ENCODE results near the gene CCNJL.
"Not testable (repeated sequence)": the region's sequence is repeated elsewhere in the genome, so short reads cannot be mapped to it uniquely, and the experiment has no call there.

The CCNJL gene

DNA sequence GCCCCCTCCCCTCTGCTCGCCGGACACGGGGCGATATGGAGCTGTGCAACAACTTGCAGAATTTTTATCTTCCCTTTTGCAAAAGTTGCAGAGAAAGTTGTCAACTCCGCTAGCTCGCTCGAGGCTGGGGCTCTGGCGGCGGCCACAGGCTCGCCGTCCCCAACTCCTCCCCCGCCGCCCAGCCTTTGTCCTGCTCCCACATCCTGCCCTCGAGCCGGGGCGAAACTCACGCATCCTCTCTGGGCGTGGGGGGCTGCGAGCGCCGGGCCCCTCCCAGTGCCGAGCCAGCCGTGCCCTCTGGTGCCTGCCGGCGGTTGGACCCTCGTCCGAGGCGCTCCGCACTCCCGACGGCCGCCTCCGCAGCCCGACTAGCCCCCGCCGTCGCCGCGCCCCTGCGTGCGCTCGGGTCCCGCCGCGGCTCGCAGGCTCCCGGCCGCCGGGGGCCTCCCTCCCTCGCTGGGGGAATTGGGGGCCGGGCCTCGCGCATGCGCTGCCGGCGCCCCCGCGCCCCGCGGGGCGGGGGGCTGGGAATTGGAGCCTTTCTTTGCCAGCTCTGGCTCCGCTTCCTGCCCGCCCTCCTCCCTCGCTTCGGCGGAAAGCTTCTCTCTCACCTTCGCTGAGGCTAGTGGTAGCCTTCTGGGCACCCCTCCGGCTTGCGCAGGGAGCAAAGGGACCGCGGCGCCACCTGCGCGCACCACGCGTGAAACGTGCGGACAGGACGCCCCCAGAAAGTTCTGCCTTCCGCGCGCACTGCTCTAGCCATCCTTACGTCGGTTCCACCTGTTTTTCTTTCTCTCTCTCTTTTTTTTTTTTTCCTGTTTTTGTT lies at the start of gene CCNJL:
Gene CCNJL, minus strand, starts transcription at position 431 of the 826 bp plus-strand sequence. CDS start 641 bp downstream, outside the sequence.
- peak in 46 of 56 donors; percentile 2 to 82 (median 36) for DNase-seq

GRCh38 chr5:160361624-160362228 lies 49.4 kb upstream of the CCNJL start:
- no peak for DNase-seq

GRCh38 chr5:160360310-160360709 lies 47.9 kb upstream of the CCNJL start:
- no peak for DNase-seq

- no peak for DNase-seq
These were observed 47.5 kb upstream of the CCNJL start for GRCh38 chr5:160359816-160360215.

DNA sequence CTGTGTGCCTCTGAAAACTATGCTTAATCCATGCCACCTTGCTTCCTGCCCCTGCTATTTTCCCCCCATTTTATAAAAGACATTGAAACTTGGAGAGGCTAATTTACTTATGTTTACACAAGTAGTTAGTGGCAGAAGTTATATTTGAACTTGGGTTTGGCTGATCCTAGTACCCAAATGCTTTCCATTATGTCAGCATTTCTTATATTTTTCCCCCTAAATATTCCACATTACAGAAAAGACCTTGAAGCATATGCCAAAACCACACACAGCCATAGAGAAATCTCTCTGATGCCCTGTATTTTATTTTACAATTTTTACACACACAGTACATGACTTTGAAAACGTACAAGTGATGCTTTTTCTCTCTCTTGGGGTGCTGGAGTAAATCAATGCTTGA lies 46.9 kb upstream of the CCNJL start:
- DNase-seq: no peak

DNA sequence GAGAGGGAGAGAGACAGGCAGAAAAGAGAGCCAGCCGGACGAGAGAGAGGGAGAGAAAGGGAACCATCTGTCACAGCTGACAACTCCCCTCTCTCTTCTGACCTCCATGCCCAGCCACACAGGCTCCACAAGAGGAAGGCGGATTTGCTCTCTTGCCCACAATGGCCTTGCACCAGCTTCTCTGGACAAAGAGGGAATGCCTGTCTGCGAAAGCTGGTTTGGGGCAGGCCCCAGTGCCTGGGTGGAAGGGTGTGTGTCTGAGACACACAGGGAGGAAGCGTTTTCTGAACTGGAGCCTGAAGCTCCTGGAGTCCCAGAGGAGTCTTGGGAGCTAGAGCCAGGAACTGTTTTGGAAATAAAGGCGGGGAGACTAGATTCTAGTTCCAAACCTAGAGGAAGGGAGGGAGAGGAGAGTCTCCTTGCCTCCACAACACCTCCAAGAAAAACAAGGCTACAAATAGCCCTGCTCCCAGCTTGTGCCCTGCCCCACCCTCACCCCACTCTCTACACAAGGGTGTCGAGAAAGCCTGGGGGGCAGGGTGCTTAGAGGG lies 45.6 kb upstream of the CCNJL start:
- peak in 11 of 56 donors; percentile 2 to 34 (median 10) for DNase-seq

DNA sequence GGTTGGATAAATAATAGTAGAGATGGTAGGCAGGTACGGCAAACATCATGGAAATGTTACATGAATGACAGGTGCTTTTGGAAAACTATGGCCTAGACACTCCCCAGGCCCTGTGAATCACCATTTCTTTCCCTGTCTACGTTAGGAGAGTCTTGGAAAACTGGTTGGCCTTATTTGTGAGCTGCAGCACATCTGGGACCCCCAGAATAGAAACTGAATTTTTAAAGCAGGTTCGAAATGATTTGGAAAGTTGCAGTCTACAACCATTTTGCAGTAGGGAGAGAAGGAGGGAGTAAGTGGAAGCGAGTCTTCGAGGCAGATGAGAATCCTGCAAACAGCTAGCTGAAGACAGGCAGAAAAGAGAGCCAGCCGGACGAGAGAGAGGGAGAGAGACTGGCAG lies 45.0 kb upstream of the CCNJL start:
- no peak for DNase-seq

DNA sequence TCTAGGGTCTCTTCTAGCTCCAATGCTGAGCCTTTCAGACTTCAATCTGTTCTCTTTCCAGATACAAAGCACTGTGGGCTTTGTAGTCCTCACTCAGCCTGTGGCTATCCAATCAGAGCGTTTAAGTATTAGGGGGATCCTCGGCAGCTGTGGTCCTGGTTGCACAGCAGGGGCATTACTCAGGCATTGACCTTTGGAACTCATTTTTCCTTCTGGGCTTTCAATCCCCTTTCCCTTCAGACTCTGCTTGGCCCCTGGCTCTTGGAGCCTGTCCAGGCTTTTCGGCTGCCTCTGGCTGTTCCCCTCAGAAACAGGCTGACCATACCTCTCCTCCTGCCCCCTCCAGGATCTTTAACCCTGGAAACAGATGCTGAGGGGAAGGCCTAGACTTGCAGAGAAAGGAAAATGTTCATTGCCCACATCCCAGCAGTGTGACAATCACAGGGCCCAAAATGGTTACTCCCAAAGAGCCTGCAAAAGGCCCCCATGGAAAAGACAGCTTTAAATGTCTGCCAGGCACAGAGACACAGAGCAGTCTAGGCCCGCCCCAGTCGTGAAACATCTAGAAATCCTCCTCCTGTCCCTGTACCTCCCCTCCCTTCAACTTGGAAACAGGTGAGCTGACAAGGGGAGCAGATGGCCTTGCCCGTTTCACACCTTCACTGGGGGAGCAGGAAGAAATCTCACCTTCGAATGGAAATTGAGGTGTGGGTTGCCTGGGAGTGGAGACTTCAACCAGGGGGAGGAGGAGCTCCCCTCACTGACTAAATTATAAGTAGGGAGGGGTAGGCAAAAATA lies 44.4 kb upstream of the CCNJL start:
- no peak for DNase-seq

GRCh38 chr5:160354666-160355065 lies 42.3 kb upstream of the CCNJL start:
- no peak for DNase-seq

GRCh38 chr5:160353379-160353778 lies 41.0 kb upstream of the CCNJL start:
- peak in 30 of 56 donors; percentile 1 to 69 (median 30) for DNase-seq

DNA sequence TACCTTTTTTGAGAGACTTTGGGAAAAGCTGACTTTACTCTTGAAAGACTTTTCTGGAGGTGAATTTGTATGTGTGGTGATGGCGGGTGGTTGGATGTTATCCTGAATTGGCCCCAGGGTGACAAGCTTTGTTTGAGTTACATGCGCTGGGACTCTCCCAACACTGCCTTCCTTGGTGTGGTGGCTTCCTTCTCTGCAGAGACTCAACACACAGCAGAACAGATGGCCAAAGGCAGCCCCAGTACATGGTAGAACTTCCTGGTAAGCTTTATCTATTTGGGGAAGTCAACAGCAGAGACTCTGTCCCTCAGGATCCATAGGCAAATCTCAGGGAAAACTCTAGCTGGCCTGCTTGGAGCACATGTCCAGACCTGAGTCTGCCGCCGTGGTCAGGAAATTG lies 39.9 kb upstream of the CCNJL start:
- no peak for DNase-seq

- no peak for DNase-seq
These were observed 37.6 kb upstream of the CCNJL start for GRCh38 chr5:160349935-160350303.

GRCh38 chr5:160349249-160349934 lies 37.0 kb upstream of the CCNJL start:
- no peak for DNase-seq

- peak in 1 of 56 donors; percentile 5 for DNase-seq
These were observed 35.7 kb upstream of the CCNJL start for GRCh38 chr5:160348080-160348479.

DNA sequence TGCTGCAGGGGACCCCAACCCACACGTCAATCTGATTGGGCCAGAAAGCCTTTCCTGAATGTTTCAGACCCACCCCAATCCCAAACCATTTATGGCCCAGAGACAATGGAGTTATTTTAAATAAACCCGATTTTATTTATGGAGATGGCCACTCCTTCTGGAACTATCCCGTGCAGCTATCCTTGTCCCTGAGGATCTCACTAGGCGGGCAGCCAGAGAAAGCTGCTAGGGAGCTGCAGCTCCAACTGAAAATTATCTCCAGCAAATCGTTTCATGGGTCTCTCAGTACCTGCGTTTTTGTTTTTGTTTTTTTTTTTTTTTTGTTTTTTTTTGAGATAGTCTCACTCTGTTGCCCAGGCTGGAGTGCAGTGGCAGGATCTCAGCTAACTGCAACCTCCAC lies 35.1 kb upstream of the CCNJL start:
- DNase-seq: no peak

GRCh38 chr5:160342413-160342941 lies 30.1 kb upstream of the CCNJL start:
- no peak for DNase-seq

DNA sequence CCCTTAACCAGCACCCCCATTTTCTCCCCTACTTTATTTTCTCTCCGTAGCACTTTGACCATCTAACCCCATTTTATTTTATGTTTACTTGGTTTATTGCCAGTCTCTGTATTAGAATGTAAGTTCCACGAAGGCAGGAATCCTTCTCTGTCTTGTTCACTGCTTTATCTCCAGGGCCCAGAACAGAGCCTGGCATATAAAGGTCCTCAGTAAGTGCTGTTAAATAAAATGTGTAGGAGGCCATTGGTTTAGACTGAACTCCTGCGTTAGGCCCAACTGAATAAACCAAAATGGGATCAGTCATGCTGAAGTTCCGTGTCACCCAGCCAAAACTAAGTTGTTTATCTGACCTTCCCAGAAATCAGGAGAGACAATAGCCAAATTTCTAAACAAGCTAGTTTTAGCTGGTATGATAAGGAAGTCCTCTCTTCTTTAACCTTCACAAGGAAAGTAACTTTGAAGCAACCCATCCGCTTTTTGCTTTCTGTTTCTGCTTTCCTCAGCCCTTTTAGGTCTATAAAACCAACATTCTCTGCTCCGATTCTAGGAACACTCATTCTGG lies 29.0 kb upstream of the CCNJL start:
- DNase-seq: no peak

DNA sequence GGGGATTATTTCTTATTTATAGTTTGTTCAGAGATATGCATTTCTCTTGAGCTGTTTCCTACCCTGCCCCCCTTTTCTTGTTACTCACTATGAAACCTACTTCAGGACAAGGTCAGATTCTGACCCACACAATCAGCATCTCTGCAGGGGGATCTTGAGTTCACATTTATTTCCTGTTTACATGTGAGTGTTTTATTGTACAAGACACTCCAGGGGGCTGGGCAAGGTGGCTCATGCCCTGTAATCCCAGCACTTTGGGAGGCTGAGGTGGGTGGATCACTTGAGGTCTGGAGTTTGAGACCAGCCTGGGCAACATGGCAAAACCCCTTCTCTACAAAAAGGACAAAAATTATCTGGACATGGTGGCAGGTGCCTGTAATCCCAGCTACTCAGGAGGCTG lies 28.1 kb upstream of the CCNJL start:
- DNase-seq: not testable (repeated sequence)

DNA sequence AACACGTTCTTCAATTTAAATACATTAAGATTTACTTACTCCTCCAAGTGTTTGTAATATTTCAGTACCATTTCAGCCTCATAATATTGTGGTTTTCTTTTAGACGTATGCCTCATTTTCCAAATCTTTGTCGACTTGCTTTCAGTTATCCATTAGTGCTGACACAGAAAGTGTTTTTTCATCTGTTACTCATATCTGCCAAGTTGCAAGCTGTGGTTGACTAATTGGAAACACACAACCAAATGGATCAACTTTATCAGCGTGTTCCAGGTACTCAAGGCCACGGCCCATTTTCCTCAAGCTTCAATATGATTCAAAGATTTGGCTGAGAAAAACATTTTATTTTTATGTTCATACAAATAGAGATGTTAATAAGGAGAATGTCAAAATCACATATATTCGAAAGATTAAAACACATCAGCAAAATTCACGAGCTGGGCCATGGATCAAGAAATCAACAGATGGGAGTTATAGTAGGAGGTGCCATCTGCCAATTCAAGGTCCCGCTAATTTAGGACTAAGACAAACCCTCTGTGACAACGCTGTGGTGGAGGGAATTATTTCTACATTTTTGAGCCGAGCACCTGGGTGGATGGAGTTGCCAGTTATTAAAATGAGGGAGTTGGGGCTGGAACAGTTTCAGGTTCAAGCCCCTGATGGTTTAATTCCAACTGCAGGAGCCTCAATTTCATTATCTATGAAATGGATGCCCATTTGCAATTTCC lies 27.2 kb upstream of the CCNJL start:
- DNase-seq: no peak

GRCh38 chr5:160334716-160335115 lies 22.4 kb upstream of the CCNJL start:
- DNase-seq: not testable (repeated sequence)
